Heart left ventricle (tissue), 16 donors: ENCODE data around the gene HOXB1. TPM values are rescaled to one million over a fixed set of nuclear protein-coding genes. Genes with fewer than 3 reads are reported as not detected.

Experiments
- ATAC-seq, 4 donors: fragments of 200-7000 bp; cut with Tn5 transposase; one replicate each; pipeline ENCODE4 v1.9.1; 2020 to 2022; ENCODE audit warnings: moderate library complexity in 4 of 4, mild to moderate bottlenecking in 3 of 4, moderate number of reproducible peaks in 1 of 4
- DNase-seq, 5 donors: peaks; one replicate each; pipeline ENCODE4 v3.0.0-alpha.2; 2020
- H3K27ac ChIP-seq, 12 donors: fragments of 200-600 bp; sonication (generic) in 4 of 12; one replicate each; pipeline versions ENCODE4 v1.5.0 to v1.8.0; 2016 to 2022; ENCODE audit warnings: mild to moderate bottlenecking in 2 of 12
- H3K27me3 ChIP-seq, 9 donors: fragments of 200-600 bp; sonication (generic) in 2 of 9; one replicate each; pipeline versions ENCODE4 v1.5.1 to v1.8.0; 2016 to 2022; ENCODE audit warnings: mild to moderate bottlenecking in 3 of 9
- H3K36me3 ChIP-seq, 9 donors: fragments of 200-600 bp; sonication (generic) in 2 of 9; one replicate each; pipeline versions ENCODE4 v1.5.0 to v1.8.0; 2018 to 2022; ENCODE audit warnings: mild to moderate bottlenecking in 2 of 9
- H3K4me1 ChIP-seq, 12 donors: fragments of 200-600 bp; sonication (generic) in 4 of 12; one replicate each; pipeline versions ENCODE4 v1.5.0 to v1.8.0; 2016 to 2022; ENCODE audit warnings: mild to moderate bottlenecking in 3 of 12
- H3K4me3 ChIP-seq, 12 donors: fragments of 200-600 bp; sonication (generic) in 4 of 12; one replicate each; pipeline versions ENCODE4 v1.5.0 to v1.8.0; 2017 to 2022; ENCODE audit warnings: mild to moderate bottlenecking in 9 of 12, moderate library complexity in 4 of 12
- H3K9me3 ChIP-seq, 12 donors: fragments of 200-600 bp; sonication (generic) in 4 of 12; one replicate each; pipeline versions ENCODE4 v1.5.0 to v1.8.0; 2016 to 2022; ENCODE audit warnings: mild to moderate bottlenecking in 1 of 12
- CTCF ChIP-seq, 12 donors: fragments of 200-600 bp; sonication (generic) in 4 of 12; IDR thresholded peaks; one replicate each; pipeline versions ENCODE4 v1.5.0 to v1.8.0; 2018 to 2022; ENCODE audit warnings: antibody characterized with exemption in 12 of 12, mild to moderate bottlenecking in 5 of 12
- POLR2A ChIP-seq, 2 donors: fragments of 450-650 bp; IDR thresholded peaks; one replicate each; pipeline ENCODE4 v1.6.1; 2017; ENCODE audit warnings: antibody characterized with exemption in 2 of 2, mild to moderate bottlenecking in 2 of 2, moderate library complexity in 2 of 2
- WGBS, 4 donors: extraction: QIAGEN DNeasy Blood & Tissue Kit in 2 of 4; methylation state at CpG; one replicate each; pipeline versions ENCODE4 v1.1.5 to v1.1.7; 2013 to 2018; 5-methylcytosine and 5-hydroxymethylcytosine counted together
- intact Hi-C, 10 donors: fragments of 100-400 bp; cut with DNase I; formaldehyde crosslinking; loops; one replicate each; pipeline versions ENCODE4 v1.11.1 to v1.14.2; 2022
- polyA plus RNA-seq, 2 donors: library from polyadenylated mRNA; stranded (reverse); fragments of 200-250 nt; gene quantifications; one replicate each; pipeline ENCODE4 v1.2.3, GENCODE V29; 2013
- total RNA-seq, 9 donors: library from RNA; depleted of rRNA in 2 of 9; stranded (reverse); fragments of >200 nt in 2 of 9; fragmentation: NEBNext Ultra II Directional in 3 of 9; extraction: Animal tissue kit (Norgen Biotek cat#: 25700) in 3 of 9; gene quantifications; one replicate each; pipeline versions ENCODE4 v1.1.0 to v1.2.4, GENCODE V29; 2016 to 2023
- donor health status: ischemic (EF 13 %, LVEDD 7.1; RV severe dilation, severe dysfunction).
- donor health status: healthy with polysubstance abuse.
- donor health status: DM: no; HTN: yes; CAD: no.
- donor health status: DM: no; HTN: no; CAD: no.
- donor health status: ischemic (EF 25% LVEDD 6.9; RV normal size, moderate dysfunction).
- donor health status: ischemic (EF 25% LVEDD 5.7; RV mildly dilated, moderate dysfunction).
- donor health status: healthy.
- donor health status: DM: yes; HTN: yes; CAD: no.
- donor health status: ischemic (EF 35%, LVEDD 5.7; RV mildly dilated, moderate dysfunction).
- donor health status: nonischemic (EF 11% LVEDD 7.7; RV severe dilation, severe dysfunction).
- donor health status: DM: yes; HTN: yes; CAD: no.
- donor health status: PGD.
- donor health status: ischemic (EF 29% LVEDD 5.4; RV normal size, mild dysfunction).
- donor health status: nonischemic (EF 23%, LVEDD 6.1; RV moderate dilation, normal function).

The HOXB1 gene
- total and polyA plus RNA-seq, 11 donors: not detected

DNA sequence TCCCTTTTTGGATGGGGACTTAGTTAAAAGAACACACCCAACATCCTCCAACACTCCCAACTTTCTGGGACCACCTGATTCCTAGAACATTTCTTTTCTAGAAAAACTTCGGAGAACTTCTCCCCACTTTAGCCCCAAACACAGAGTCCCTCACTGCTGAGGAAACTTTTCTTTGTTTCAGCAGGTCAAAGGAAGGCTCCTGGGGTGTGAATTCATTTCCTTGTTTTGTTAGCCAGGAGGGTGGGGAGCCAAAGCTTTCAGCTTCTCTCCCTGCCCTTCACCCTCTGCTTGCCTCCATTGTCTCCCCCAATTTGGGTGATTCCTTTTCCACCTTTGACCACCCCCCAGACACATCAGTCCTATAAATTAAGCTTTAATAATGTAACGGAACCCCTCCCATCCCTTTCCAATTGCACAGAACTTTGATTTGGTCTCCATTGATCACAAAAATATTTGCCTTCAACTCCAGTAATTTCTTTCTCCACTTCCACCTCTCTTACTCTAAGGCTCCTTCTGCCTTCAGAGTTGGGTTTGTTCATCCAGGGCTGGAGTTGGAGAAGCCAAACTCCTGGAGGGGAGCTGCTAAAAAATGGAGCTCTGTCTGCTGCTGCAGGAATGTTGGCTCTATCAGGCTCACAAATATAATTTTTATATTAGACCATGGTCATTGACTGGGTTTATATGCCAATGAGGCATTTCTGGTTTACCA lies 37.0 kb upstream of the HOXB1 start:
- peaks cover 12 to 100% (median 93%) of the 10 kb centered on the region in 9 donors for H3K27me3 ChIP-seq
- H3K4me3 ChIP-seq: peak overlapping the region in 1 of 12 donors; percentile 24
- no peak for DNase-seq
- peak overlapping the region in 9 of 12 donors; percentile 23 to 97 (median 60) for H3K27ac ChIP-seq
- no peaks in the 10 kb centered on the region for H3K9me3 ChIP-seq
- ATAC-seq: peak in 1 of 4 donors; percentile 52
- intact Hi-C loops: no loop called here
- no peaks in the 10 kb centered on the region for H3K36me3 ChIP-seq
- 29 to 49% (median 46%) methylated on average over 2 of the region's 2 CpGs for WGBS, 4 donors
- TF ChIP-seq POLR2A (IDR thresholded peaks at IDR 0.05) (no peak), CTCF (IDR thresholded peaks at IDR 0.05) (no peak)
- peaks cover 0 to 43% (median 0%) of the 10 kb centered on the region in 12 donors for H3K4me1 ChIP-seq

DNA sequence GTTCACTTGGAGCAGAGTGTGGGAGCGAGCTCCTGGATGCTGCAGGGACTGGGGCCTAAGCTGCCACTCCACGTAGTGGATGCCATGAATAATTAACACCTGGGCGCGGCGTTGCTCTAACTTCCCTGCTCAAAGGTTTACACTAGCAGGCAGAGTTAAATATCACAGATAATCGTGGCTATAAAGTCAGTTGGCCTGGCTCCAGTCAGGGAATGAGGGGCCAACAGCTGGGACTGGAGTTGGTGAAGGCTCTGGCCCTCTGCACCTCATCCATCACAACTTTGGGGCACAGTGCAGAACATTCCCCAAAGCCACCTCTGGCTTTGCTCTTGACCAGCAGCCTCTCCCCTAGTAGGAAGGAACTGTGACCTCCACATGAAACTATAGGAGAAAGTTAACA lies 36.4 kb upstream of the HOXB1 start:
- DNase-seq: no peak
- Histone ChIP-seq H3K27ac (peak overlapping the region in 8 of 12 donors; percentile 38 to 97 (median 66)), H3K9me3 (no peaks in the 10 kb centered on the region), H3K4me3 (no peak overlapping the region), H3K36me3 (no peaks in the 10 kb centered on the region), H3K4me1 (peaks cover 0 to 43% (median 0%) of the 10 kb centered on the region in 12 donors), H3K27me3 (peaks cover 18 to 100% (median 87%) of the 10 kb centered on the region in 9 donors)
- TF ChIP-seq POLR2A (IDR thresholded peaks at IDR 0.05) (no peak), CTCF (IDR thresholded peaks at IDR 0.05) (no peak)
- no peak for ATAC-seq
- 40 to 56% (median 44%) methylated on average over 6 of the region's 6 CpGs for WGBS, 4 donors
- intact Hi-C loops: no loop called here

GRCh38 chr17:48566717-48567116 lies 35.9 kb upstream of the HOXB1 start:
- 37 to 60% (median 43%) methylated on average over 2 of the region's 2 CpGs for WGBS, 4 donors
- ATAC-seq (no peak), DNase-seq (no peak)
- Histone ChIP-seq H3K27me3 (peaks cover 18 to 99% (median 82%) of the 10 kb centered on the region in 9 donors), H3K27ac (peak overlapping the region in 8 of 12 donors; percentile 38 to 97 (median 66)), H3K9me3 (no peaks in the 10 kb centered on the region), H3K36me3 (no peaks in the 10 kb centered on the region), H3K4me3 (no peak overlapping the region), H3K4me1 (peaks cover 0 to 43% (median 0%) of the 10 kb centered on the region in 12 donors)
- TF ChIP-seq POLR2A (IDR thresholded peaks at IDR 0.05) (no peak), CTCF (IDR thresholded peaks at IDR 0.05) (no peak)
- intact Hi-C loops: no loop called here

- 34 to 63% (median 50%) methylated on average over 4 of the region's 4 CpGs for WGBS, 4 donors
- Histone ChIP-seq H3K4me3 (no peak overlapping the region), H3K4me1 (peaks cover 0 to 46% (median 0%) of the 10 kb centered on the region in 12 donors), H3K27me3 (peaks cover 18 to 98% (median 78%) of the 10 kb centered on the region in 9 donors), H3K27ac (peak overlapping the region in 6 of 12 donors; percentile 43 to 97 (median 74)), H3K9me3 (no peaks in the 10 kb centered on the region), H3K36me3 (no peaks in the 10 kb centered on the region)
- intact Hi-C loops: loop anchor here in 1 of 10 donors (2.0 kb wide), 1 partner anchor 13 kb away; the partner anchor contains the start of gene HOXB4
- ATAC-seq: no peak
- TF ChIP-seq CTCF (IDR thresholded peaks at IDR 0.05) (no peak), POLR2A (IDR thresholded peaks at IDR 0.05) (no peak)
- DNase-seq: no peak
Observed at GRCh38 chr17:48565925-48566710, 35.3 kb upstream of the HOXB1 start.
